SK-N-SH (cell line): ENCODE results near the gene ACSL3. TPM values are rescaled to one million over a fixed set of nuclear protein-coding genes. Genes with fewer than 3 reads are reported as not detected.

ENCODE experiments used
- CTCF ChIA-PET: fragments of 300-600, 350-600 bp; formaldehyde crosslinking; extraction: SDS; loops from one replicate; lab custom pipeline; 2021; lab: Yijun Ruan, JAX
- POLR2A ChIA-PET: fragments of 350-600 bp; sonication (Branson Sonifier 250); formaldehyde crosslinking; extraction: SDS; loops from one replicate; lab custom pipeline; 2020; ENCODE audit warnings: antibody characterized with exemption, inconsistent platforms; lab: Yijun Ruan, JAX
- DNase-seq: peaks from one replicate; pipeline ENCODE4 v3.0.0; 2012
- H2AFZ ChIP-seq: fragments of 200-600 bp; sonication (generic); 2 replicates; pipeline ENCODE4 v1.8.1; 2016; ENCODE audit warnings: antibody characterized with exemption, mild to moderate bottlenecking, low read depth
- H3F3A ChIP-seq: fragments of 200-600 bp; sonication (generic); replicated peaks from 2 replicates; pipeline ENCODE3; 2016; ENCODE audit warnings: antibody characterized with exemption, mild to moderate bottlenecking; ENCODE audit not compliant: insufficient read depth
- H3K27ac ChIP-seq, 2 experiments: fragments of 200-500 bp in 1 of 2; fragments of 200-600 bp in 1 of 2; sonication (Bioruptor generic) in 1 of 2; sonication (generic), shearing (Covaris generic) in 1 of 2; 2 replicates each; pipeline versions ENCODE4 v1.5.1 to v1.6.1; 2014 to 2016; ENCODE audit warnings: low read depth in 2 of 2, inconsistent platforms in 1 of 2, low read length in 1 of 2, mild to moderate bottlenecking in 1 of 2, mixed read lengths in 1 of 2
- H3K27me3 ChIP-seq: fragments of 200-600 bp; sonication (generic), shearing (Covaris generic); 2 replicates; pipeline ENCODE4 v1.6.1; 2016; ENCODE audit warnings: mixed run types; ENCODE audit not compliant: insufficient read depth
- H3K36me3 ChIP-seq, 2 experiments: fragments of 200-500 bp in 1 of 2; fragments of 200-600 bp in 1 of 2; sonication (Bioruptor generic) in 1 of 2; sonication (generic) in 1 of 2; replicated peaks in 1 of 2; 2 replicates each; pipeline versions ENCODE3 to v1.5.1; 2014 to 2016; ENCODE audit warnings: low read length in 1 of 2, mild to moderate bottlenecking in 1 of 2; ENCODE audit not compliant: insufficient read depth in 2 of 2, control insufficient read depth in 1 of 2
- H3K4me1 ChIP-seq, 2 experiments: fragments of 200-500 bp in 1 of 2; fragments of 200-600 bp in 1 of 2; sonication (Bioruptor generic) in 1 of 2; sonication (generic), shearing (Covaris generic) in 1 of 2; 2 replicates each; pipeline versions ENCODE4 v1.5.1 to v1.6.1; 2014 to 2016; ENCODE audit warnings: low read depth in 1 of 2, low read length in 1 of 2, mixed run types in 1 of 2; ENCODE audit not compliant: insufficient read depth in 2 of 2, control insufficient read depth in 1 of 2
- H3K4me2 ChIP-seq: fragments of 200-600 bp; sonication (generic), shearing (Covaris generic); 2 replicates; pipeline ENCODE4 v1.6.1; 2017; ENCODE audit warnings: mixed run types
- H3K4me3 ChIP-seq, 2 experiments: fragments of 200-500 bp in 1 of 2; fragments of 200-600 bp in 1 of 2; sonication (Bioruptor generic) in 1 of 2; sonication (generic), shearing (Covaris generic) in 1 of 2; 2 replicates each; pipeline versions ENCODE4 v1.5.1 to v1.8.1; 2014 to 2016; ENCODE audit warnings: low read depth in 2 of 2, inconsistent platforms in 1 of 2, low read length in 1 of 2, mild to moderate bottlenecking in 1 of 2, mixed read lengths in 1 of 2, moderate library complexity in 1 of 2
- H3K79me2 ChIP-seq: fragments of 200-600 bp; sonication (generic); 2 replicates; pipeline ENCODE4 v1.8.1; 2017; ENCODE audit warnings: mild to moderate bottlenecking; ENCODE audit not compliant: insufficient read depth
- H3K9ac ChIP-seq: fragments of 200-600 bp; sonication (generic); 2 replicates; pipeline ENCODE4 v1.6.1; 2017; ENCODE audit warnings: mixed run types
- H3K9me2 ChIP-seq: fragments of 200-600 bp; sonication (generic); 2 replicates; pipeline ENCODE4 v1.6.1; 2017; ENCODE audit warnings: mixed run types
- H3K9me3 ChIP-seq: fragments of 200-600 bp; sonication (generic); 2 replicates; pipeline ENCODE4 v1.6.1; 2017; ENCODE audit warnings: mixed run types, mild to moderate bottlenecking, moderate library complexity
- H4K20me1 ChIP-seq: fragments of 200-600 bp; sonication (generic); 2 replicates; pipeline ENCODE4 v1.6.1; 2017; ENCODE audit warnings: mild to moderate bottlenecking, mixed run types; ENCODE audit not compliant: insufficient read depth
- FOXJ3 ChIP-seq: sonication (generic); formaldehyde crosslinking; IDR thresholded peaks from 2 replicates; pipeline ENCODE4 v1.5.1; 2020; ENCODE audit warnings: mild to moderate bottlenecking, missing genetic modification reagents
- FOXM1 ChIP-seq: IDR thresholded peaks from 2 replicates; pipeline ENCODE4 v1.4.0; 2012; ENCODE audit warnings: low read depth, mild to moderate bottlenecking
- GABPA ChIP-seq: IDR thresholded peaks from 2 replicates; pipeline ENCODE4 v1.4.0; 2012; ENCODE audit warnings: low read depth, mild to moderate bottlenecking
- GATA2 ChIP-seq: sonication (generic); formaldehyde crosslinking; IDR thresholded peaks from 2 replicates; pipeline ENCODE4 v1.5.0; 2020; ENCODE audit warnings: mild to moderate bottlenecking, missing genetic modification reagents
- JUND ChIP-seq: IDR thresholded peaks from 2 replicates; pipeline ENCODE4 v1.4.0; 2012
- MEF2A ChIP-seq: IDR thresholded peaks from 2 replicates; pipeline ENCODE4 v1.4.0; 2012; ENCODE audit warnings: low read depth, borderline replicate concordance
- MXI1 ChIP-seq: IDR thresholded peaks from 2 replicates; pipeline ENCODE4 v1.6.1; 2012; ENCODE audit warnings: mild to moderate bottlenecking, low read depth, low read length, improper control_type of control experiment
- NFIC ChIP-seq: IDR thresholded peaks from 2 replicates; pipeline ENCODE4 v1.4.0; 2012; ENCODE audit warnings: borderline replicate concordance
- RAD21 ChIP-seq: IDR thresholded peaks from 2 replicates; pipeline ENCODE4 v1.6.1; 2012; ENCODE audit warnings: mild to moderate bottlenecking, low read length
- RFX5 ChIP-seq: IDR thresholded peaks from 2 replicates; pipeline ENCODE4 v1.6.1; 2012; ENCODE audit warnings: mild to moderate bottlenecking, improper control_type of control experiment, low read length
- RXRA ChIP-seq: IDR thresholded peaks from 2 replicates; pipeline ENCODE4 v1.4.0; 2012; ENCODE audit warnings: low read depth, mild to moderate bottlenecking, borderline replicate concordance
- SMC3 ChIP-seq: IDR thresholded peaks from 2 replicates; pipeline ENCODE4 v1.6.1; 2012; ENCODE audit warnings: low read depth, low read length, improper control_type of control experiment
- TAF1 ChIP-seq: IDR thresholded peaks from 2 replicates; pipeline ENCODE4 v1.6.1; 2012; ENCODE audit warnings: low read depth, mild to moderate bottlenecking, low read length, moderate library complexity, borderline replicate concordance
- TCF12 ChIP-seq: IDR thresholded peaks from 2 replicates; pipeline ENCODE4 v1.4.0; 2012
- TEAD4 ChIP-seq: IDR thresholded peaks from 2 replicates; pipeline ENCODE4 v1.4.0; 2012; ENCODE audit warnings: mild to moderate bottlenecking, borderline replicate concordance; ENCODE audit not compliant: insufficient read depth
- WGBS: methylation state at CpG from one replicate; pipeline ENCODE4 v1.1.6; 2017; ENCODE audit warnings: low lambda C conversion rate; 5-methylcytosine and 5-hydroxymethylcytosine counted together
- polyA plus RNA-seq, 3 experiments: library from polyadenylated mRNA; depleted of rRNA; stranded (reverse); fragments of >200 nt; gene quantifications; 2 replicates each; pipeline ENCODE4 v1.2.3, GENCODE V29; 2012
- TF ChIP-seq, protein P1 (sequence below): IDR thresholded peaks from 2 replicates; pipeline ENCODE4 v1.4.0; 2012; ENCODE audit warnings: low read depth, borderline replicate concordance
- TF ChIP-seq, protein P2 (sequence below): fragments of 200-600 bp; sonication (generic); IDR thresholded peaks from 2 replicates; pipeline ENCODE4 v1.6.1; 2017; ENCODE audit warnings: antibody characterized with exemption, mild to moderate bottlenecking, moderate library complexity
- TF ChIP-seq, protein P3 (sequence below): fragments of 150-350 bp; IDR thresholded peaks from 2 replicates; pipeline ENCODE4 v1.6.1; 2016; ENCODE audit warnings: mild to moderate bottlenecking, low read depth, low read length

Gene ACSL3
- polyA plus RNA-seq, 1 of the 3 experiments (the other 2 are of a cell fraction): 15.7 TPM

DNA sequence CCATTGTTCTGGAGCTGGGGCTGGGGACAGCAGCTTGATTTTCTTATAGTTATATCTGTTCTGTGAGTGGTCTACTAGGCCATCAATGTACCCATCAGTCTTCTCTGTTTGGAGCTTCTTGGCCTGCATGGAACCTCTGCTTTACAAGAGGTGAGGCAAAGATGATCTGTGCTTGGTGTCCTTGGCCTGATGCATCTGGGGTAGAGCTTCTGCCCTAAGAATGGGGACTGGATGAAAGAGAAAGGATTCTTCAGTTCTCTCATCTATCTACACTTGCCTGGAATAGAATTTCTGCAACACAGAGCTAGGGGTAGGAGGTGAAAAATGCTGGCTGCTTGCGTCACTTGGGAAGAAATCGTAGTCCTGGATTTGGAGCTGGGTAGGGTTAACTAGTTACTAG lies 46.2 kb downstream of the ACSL3 start:
- Histone ChIP-seq H4K20me1 (no peaks in the 10 kb centered on the region), H3K79me2 (peaks cover 25% of the 10 kb centered on the region), H3K4me2 (no peak overlapping the region), H3K9me3 (no peaks in the 10 kb centered on the region), H3K4me3 (no peak overlapping the region), H3K27me3 (no peaks in the 10 kb centered on the region), H3K4me1 (peaks cover 0 to 25% of the 10 kb centered on the region in 2 experiments; a peak in 2 of 4 replicates), H3K9ac (no peak overlapping the region), H3K36me3 (peaks cover 22 to 28% of the 10 kb centered on the region in 2 experiments), H2AFZ (no peak overlapping the region)
- WGBS: 100% methylated on average over 2 of the region's 2 CpGs
- TF ChIP-seq, protein P1, sequence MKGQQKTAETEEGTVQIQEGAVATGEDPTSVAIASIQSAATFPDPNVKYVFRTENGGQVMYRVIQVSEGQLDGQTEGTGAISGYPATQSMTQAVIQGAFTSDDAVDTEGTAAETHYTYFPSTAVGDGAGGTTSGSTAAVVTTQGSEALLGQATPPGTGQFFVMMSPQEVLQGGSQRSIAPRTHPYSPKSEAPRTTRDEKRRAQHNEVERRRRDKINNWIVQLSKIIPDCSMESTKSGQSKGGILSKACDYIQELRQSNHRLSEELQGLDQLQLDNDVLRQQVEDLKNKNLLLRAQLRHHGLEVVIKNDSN: no peak
- TF ChIP-seq TCF12 (no peak), GABPA (no peak), NFIC (no peak), MEF2A (no peak), TAF1 (no peak), GATA2 (no peak), FOXJ3 (CRISPR knock-in tag) (no peak), SMC3 (no peak), JUND (no peak), RXRA (no peak), TEAD4 (no peak), RFX5 (no peak), MXI1 (no peak), FOXM1 (no peak), RAD21 (no peak)
- TF ChIP-seq, protein P2, sequence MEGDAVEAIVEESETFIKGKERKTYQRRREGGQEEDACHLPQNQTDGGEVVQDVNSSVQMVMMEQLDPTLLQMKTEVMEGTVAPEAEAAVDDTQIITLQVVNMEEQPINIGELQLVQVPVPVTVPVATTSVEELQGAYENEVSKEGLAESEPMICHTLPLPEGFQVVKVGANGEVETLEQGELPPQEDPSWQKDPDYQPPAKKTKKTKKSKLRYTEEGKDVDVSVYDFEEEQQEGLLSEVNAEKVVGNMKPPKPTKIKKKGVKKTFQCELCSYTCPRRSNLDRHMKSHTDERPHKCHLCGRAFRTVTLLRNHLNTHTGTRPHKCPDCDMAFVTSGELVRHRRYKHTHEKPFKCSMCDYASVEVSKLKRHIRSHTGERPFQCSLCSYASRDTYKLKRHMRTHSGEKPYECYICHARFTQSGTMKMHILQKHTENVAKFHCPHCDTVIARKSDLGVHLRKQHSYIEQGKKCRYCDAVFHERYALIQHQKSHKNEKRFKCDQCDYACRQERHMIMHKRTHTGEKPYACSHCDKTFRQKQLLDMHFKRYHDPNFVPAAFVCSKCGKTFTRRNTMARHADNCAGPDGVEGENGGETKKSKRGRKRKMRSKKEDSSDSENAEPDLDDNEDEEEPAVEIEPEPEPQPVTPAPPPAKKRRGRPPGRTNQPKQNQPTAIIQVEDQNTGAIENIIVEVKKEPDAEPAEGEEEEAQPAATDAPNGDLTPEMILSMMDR: no peak
- TF ChIP-seq, protein P3, sequence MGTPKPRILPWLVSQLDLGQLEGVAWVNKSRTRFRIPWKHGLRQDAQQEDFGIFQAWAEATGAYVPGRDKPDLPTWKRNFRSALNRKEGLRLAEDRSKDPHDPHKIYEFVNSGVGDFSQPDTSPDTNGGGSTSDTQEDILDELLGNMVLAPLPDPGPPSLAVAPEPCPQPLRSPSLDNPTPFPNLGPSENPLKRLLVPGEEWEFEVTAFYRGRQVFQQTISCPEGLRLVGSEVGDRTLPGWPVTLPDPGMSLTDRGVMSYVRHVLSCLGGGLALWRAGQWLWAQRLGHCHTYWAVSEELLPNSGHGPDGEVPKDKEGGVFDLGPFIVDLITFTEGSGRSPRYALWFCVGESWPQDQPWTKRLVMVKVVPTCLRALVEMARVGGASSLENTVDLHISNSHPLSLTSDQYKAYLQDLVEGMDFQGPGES: no peak
- TF ChIP-seq, all 33 proteins: peak for 0
- H3F3A ChIP-seq: peaks cover 14% of the 10 kb centered on the region
- ChIA-PET POLR2A (no interaction called here), CTCF (interaction anchor here (1.6 to 6.8 kb wide), 5 partner anchors 9 to 217 kb away, joined by 5 to 115 read pairs (median 17); no protein-coding TSS in a partner anchor)
- no peak for DNase-seq
- no peaks in the 10 kb centered on the region for H3K9me2 ChIP-seq
- no peak overlapping the region for H3K27ac ChIP-seq
